ENCODE results near the gene ACIN1. TPM values are rescaled to one million over a fixed set of nuclear protein-coding genes. Genes with fewer than 3 reads are reported as not detected.
A peak's percentile ranks its signal among the peaks of the same experiment; 100 is the strongest.

The ACIN1 gene
- total and polyA plus RNA-seq, 2 of the 13 experiments (the other 11 are each of a cell fraction or from before 2014, with no cell fraction given), result 165 to 183 TPM

- TF ChIP-seq ZBTB40 (IDR thresholded peaks at IDR 0.05), result no peak
- peak; percentile 96 for TF ChIP-seq ZBTB40 (CRISPR knock-in tag; IDR thresholded peaks at IDR 0.05)
- TF ChIP-seq ZNF276 (CRISPR knock-in tag; IDR thresholded peaks at IDR 0.05; ENCODE audit: low read depth), result peak; percentile 97
- TF ChIP-seq ZNF335 (CRISPR knock-in tag; IDR thresholded peaks at IDR 0.05), result peak; percentile 67; the same call in 1 of the 2 replicates
- TF ChIP-seq ZNF12 (CRISPR knock-in tag; IDR thresholded peaks at IDR 0.05), result peak; percentile 88
- peak; percentile 99 for TF ChIP-seq ZNF510 (CRISPR knock-in tag; IDR thresholded peaks at IDR 0.05; ENCODE audit: low read depth)
- TF ChIP-seq MYPOP (CRISPR knock-in tag; IDR thresholded peaks at IDR 0.05), result peak; percentile 89; the same call in 1 of the 2 replicates
- TF ChIP-seq SIX4 (CRISPR knock-in tag; IDR thresholded peaks at IDR 0.05), result peak; percentile 62; the same call in 1 of the 2 replicates
- TF ChIP-seq WIZ (CRISPR knock-in tag; IDR thresholded peaks at IDR 0.05), result peak; percentile 98
- peak; percentile 94; the same call in 1 of the 2 replicates for TF ChIP-seq NR1H2 (CRISPR knock-in tag; IDR thresholded peaks at IDR 0.05; ENCODE audit: borderline replicate concordance, low read depth)
- peak; percentile 99 for TF ChIP-seq EEA1 (CRISPR knock-in tag; IDR thresholded peaks at IDR 0.05; ENCODE audit: borderline replicate concordance)
- TF ChIP-seq ZNF564 (CRISPR knock-in tag; IDR thresholded peaks at IDR 0.05), result peak; percentile 81
- peak; percentile 97 for TF ChIP-seq MAF1 (CRISPR knock-in tag; IDR thresholded peaks at IDR 0.05; ENCODE audit: borderline replicate concordance)
- TF ChIP-seq HNRNPL (IDR thresholded peaks at IDR 0.05; ENCODE audit: low read depth, low read length), result peak; percentile 85; the same call in 1 of the 2 replicates
- TF ChIP-seq NR2F1 (CRISPR knock-in tag; IDR thresholded peaks at IDR 0.05), result no peak
- no peak for TF ChIP-seq DDIT3 (CRISPR knock-in tag; IDR thresholded peaks at IDR 0.05)
- no peak; the same call in 1 of the 2 replicates for TF ChIP-seq ZFP82 (CRISPR knock-in tag; IDR thresholded peaks at IDR 0.05; ENCODE audit: borderline replicate concordance)
- peak; percentile 96 for TF ChIP-seq TAF15 (IDR thresholded peaks at IDR 0.05; ENCODE audit: low read depth, low read length, poor library complexity, severe bottlenecking)
These were observed at the start of gene ACIN1 (continued) for GRCh38 chr14:23094666-23095195.

Data from HepG2 (cell line).